HL-60/S4 treated with phorbol 12-myristate 13-acetate at 8.2 ng/mL for 4 days and 3 days (cell line): ENCODE results near the gene SLAIN2.

Experiments used
- in situ Hi-C: fragments of 300-500 bp; cut with MboI; formaldehyde crosslinking; loops from 2 replicates; pipeline ENCODE4 v1.15.0; 2022; ENCODE audit warnings: low sequenced_read_pairs

SLAIN2 gene

DNA sequence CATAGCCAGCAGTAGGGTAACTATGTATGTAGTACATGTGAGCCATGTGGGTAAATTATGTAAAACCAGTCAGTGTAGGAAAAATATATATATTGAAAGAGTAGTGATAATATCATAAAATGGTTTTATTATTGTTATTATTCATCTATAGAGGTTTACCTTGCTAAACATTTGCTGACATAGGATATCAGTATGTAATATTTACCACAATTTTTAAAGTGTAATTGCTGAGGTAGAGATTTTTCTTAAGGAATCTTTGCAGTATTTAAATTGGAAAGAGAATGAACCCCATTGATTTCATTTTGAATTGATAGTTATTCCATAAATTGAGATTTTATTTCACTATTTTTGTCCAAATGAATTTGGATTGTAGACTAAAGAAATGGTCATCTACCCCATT, 27.1 kb downstream of the SLAIN2 start:
- in situ Hi-C loops = no loop called here

DNA sequence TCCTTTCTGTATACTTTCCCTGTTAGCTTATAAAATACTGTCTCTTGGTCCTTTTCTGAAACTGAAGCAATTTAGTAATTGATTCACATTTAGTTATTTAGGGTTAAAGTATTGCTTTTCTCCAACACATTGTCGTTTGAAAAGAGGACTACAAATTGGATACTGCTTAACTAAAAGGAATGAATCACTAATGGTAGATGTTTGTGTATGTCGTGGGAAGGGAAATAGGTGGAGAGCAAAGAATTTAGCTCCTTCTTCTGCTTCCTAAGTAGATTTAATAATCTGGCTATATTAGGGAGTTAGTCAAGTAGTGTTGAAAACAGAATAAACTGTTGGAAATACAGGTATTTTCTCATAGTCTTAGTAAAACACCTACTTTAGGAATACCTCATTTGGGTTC, 27.9 kb downstream of the SLAIN2 start:
- in situ Hi-C loops = no loop called here

DNA sequence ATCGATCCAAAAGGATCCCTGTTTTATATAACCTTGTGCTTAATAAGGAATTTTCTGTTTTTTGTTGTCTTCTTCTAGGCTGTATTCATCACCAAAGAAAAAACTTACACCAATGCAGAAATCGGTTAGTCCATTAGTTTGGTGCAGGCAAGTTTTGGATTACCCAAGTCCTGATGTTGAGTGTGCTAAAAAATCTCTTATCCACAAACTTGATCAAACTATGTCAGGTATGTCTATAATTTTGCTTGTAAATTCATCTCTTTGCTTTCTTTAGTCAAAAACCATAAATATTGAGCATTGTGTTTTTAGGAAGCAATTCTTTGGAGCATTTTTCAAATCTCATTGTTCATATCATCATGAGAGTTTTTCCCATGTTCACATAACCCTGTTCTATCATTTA, 28.4 kb downstream of the SLAIN2 start:
- in situ Hi-C loops = no loop called here

DNA sequence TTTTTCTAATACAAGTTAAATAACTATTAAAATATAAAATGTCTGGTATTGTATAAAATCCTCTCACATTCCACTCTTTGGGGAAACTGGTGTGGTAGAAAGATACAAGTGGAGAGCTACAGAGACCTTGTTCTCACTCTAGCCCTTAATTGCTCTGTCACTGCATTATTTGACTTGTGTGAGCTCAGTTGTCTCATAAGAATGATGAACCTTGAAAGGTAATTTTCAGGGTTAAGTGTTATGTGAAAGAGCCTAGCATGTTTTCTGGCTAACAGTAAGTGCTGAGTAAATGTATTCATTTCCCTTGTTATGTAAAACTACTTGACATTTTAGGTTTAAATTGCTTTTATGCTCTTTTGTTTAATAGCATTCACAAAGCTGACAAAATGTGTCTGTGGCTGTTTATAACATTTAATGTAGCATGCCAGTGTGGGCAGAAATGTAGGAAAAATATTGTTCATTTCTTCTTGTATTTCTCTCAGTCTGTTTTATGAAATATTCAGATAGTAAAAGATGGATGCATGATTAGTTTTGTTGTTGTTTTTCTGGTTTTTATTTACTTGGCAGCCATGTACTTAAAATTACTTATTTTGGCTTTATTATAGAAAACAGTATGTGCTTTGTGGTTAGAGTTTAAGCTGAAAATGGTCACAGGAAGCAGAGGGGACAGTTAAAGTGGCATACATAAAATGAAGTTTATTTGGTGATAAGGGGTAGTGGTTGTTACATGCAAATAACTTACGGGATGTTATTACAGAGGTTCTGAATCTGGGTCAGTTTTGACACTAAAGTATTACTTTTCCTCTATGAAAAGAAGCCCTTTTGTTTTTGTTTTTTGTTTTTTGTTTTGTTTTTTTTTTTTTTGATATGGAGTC, 29.2 kb downstream of the SLAIN2 start:
- in situ Hi-C loops = no loop called here

DNA sequence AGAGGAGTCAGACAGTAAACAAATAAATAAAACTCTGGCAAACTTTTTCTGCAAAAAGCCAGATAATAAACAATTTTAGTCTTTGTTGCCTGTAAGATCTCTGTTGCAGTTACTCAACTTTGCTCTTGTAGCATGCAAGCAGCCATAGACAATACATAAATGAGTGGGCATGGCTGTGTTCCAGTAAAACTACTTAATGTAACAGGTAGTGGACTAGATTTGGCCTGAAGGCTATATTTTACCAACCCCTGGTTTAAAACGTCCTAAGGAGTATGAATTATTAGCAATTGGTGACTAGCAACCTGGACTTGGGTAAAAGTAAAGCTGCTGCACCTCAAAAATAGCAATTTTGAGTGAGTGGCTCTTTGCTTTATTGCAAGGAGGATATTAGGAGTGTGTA, 30.9 kb downstream of the SLAIN2 start:
- in situ Hi-C loops = no loop called here

DNA sequence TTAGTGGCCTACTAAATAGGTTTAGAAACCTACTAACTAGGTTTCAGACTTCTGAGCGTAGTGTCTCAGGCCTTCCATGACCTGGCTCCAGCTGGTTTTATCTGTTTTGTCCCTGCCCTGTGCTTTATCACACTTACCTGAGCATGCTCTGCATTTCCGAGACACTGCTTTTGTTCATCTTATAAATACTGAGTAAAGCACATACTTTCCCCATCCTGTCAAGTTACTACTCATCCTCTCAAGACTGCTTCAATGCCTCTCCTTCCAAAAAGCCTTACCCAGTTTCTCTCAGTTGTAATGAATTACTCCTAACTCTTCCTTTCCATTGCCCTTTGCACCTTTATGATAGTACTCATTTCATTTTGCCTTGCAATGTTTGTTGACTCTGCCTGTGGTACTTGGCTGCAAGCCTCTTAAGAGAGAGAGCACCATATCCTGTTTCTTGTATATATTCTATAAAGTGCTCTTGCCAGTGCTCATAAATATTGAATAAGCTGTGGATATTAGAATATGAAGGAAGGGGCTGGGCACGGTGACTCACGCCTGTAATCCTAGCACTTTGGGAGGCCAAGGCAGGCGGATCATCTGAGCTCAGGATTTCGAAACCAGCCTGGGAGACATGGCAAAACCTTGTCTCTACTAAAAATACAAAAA, 34.4 kb downstream of the SLAIN2 start:
- in situ Hi-C loops = no loop called here

DNA sequence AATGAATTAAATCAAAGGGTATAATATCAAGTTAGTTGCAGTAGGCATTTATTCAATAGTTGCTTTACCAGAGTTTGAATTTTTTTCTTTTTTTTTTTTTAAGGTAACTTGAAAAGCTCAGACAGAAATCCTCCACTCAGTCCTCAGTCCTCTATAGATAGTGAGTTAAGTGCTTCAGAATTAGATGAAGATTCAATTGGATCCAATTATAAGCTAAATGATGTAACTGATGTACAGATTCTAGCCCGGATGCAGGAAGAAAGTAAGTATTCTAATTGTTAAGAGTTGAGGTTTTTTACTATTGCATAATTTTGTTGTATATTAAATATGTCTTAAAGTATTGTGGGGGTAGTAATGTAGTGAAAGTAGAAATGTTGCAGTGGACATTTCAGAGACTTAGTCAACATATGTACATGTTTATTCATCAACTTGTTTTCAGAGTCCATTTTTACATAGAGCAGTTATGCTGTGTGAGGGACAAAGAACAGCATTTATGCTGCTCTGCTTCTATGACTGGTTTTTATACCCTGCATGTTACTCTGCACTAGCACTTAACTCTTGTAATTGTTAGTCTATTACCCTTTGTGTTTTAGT, 38.4 kb downstream of the SLAIN2 start:
- in situ Hi-C loops = no loop called here

DNA sequence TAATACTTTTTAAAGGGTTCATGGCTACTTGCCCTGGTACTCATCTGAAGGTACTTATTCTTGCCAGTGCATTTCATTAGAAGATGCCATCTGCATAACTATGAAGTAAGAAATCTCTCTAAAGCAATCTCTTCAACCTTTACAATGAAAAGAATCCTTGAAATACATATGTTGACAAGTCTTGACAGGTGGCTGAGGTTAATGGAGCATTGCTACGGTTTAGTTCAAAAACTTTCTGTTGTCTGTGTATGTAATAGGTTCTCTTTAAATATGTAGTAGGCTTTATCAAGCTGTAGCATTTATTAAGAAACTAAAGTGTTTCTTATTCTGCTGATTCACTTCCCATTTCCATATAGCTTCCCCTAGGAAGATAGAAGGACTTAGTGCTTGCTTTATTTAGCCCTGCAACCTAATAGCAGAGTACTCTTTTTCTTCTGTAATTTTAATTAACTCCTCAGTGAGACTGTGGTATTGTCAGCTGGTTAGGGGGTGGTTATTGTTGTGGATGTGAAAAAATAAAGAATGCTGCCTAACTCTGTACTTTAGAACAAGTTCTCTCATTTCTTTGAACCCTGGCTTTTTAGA, 39.3 kb downstream of the SLAIN2 start:
- in situ Hi-C loops = no loop called here

DNA sequence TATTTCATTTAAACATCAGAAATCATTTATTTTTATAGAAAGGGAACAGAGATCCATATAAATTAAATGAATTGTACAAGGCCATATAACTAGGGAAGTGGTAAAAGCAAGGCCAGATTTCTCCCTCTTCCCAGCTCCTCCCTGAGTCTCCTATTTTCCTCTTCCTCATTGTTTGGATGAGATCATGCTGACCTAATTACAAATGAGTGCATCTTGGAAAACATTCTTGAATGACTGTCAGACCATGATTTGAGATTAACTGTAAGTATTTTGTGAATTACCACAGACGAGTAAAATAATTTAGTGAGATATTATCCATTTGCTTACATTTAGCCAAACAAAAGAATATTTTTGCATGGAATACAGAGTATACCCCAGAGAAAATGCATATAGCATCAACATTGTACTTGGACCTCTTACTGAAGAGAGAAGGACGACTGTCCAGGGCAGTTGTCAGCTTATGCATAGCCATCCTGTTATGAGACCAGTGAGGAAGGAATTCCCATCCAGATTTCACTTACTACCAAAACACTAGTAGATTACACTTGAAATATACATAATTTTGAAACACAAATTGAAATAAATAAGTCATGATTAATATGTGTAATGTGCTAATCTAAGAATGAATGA, 47.3 kb downstream of the SLAIN2 start:
- in situ Hi-C loops = no loop called here

DNA sequence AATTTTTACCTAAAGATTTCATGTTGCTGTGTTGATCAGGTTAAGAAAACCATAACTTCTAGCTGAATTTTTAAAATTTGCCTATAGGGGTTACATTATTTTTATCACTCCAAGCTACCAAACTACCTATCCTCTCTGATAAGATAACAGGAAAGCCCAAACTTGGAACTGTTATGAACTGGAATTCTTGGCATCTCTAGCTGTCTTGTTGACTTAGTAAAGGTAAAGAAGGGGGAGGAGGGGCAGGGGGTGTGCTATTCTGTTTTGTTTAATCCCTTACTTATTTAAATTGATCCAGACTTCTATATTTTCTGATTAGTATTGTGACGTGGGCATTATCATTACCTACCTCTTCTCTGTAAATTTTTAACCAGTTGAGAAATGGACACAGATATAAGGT, 54.7 kb downstream of the SLAIN2 start:
- in situ Hi-C loops = no loop called here

DNA sequence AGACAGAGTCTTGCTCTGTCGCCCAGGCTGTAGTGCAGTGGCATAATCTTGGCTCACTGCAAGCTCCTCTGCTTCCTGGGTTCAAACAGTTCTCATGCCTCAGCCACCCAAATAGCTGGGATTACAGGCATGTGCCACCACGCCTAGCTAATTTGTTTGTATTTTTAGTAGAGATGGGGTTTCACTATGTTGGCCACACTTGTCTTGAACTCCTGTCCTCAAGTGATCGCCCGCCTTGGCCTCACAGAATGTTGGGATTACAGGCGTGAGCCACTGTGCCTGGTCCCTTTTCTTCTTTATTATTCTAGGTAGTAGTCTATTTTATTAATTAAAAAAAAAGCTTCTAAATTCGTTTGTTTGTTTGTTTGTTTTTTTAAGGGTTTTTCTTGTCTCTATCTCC, 59.1 kb downstream of the SLAIN2 start:
- in situ Hi-C loops = no loop called here

DNA sequence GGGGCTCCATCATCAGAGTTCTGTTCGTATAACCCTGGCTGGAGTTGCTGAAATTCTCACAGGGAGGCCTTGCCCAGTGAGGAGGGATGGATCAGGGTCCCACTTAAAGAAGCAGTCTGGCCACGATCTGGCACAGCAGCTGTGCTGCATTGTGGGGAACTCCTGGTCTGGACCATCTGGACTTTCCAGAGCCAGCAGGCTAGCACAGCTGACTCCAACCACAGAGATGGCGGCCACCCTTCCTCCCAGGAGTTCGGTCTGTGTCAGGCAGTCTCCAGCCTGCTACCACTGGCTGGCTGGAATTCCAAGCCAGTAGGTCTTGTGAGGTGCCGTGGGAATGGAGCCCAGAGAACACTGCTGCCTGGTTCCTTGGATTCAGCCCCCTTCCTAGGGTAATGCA, 62.0 kb downstream of the SLAIN2 start:
- in situ Hi-C loops = no loop called here

DNA sequence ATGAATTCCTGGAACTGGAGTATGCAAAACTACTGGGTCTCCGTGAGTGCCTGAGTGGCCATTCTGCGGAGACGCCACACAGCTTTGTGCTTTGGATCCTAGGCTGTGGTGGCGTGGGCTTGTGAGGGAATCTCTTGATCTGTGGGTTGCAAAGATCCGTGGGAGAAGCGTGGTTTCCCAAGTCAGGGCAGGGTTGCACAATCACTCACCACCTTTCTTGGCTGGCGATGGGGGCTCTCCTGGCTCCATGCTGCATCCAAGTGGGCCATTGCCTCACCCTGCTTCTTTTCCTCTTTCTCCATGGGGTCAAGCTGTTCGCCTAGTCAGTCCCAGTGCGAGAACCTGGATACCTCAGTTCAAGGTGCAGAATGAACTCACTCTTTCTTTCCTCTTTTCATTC, 62.5 kb downstream of the SLAIN2 start:
- in situ Hi-C loops = no loop called here

DNA sequence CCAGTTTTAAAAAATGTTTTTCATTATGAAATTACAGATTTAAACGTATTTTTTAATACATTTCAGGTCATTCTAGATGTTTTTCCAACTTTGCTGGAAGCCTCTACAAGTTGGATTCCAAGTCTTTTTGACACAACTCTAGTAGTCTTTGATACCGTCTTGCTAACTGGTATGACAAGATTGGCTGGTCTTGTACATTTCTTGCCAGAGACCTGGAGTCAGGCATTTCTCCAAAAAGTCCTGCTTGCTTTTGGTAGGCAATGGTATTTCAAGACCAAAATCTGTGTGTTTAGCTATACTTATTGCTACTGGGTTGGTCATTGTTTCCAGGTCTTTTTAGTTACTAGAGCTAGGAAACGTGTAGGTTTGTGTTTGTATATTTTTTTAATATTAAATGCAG, 64.6 kb downstream of the SLAIN2 start:
- in situ Hi-C loops = no loop called here

DNA sequence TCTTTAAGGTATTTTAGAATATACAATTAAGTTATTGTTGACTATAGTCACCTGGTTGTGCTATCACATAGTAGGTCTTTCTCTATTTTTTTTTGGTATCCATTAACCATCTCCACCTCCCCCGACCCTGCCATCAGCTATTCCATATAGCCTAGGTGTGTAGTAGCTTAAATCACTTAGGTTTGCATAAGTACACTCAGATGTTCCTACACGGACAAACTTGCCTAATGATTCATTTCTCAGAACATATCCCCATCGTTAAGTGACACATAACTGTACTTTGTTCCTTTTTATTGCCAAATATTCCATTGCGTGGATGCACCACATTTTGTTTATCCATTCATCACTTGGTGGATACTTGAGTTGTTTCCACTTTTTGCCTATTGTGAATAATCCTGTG, 67.9 kb downstream of the SLAIN2 start:
- in situ Hi-C loops = no loop called here

DNA sequence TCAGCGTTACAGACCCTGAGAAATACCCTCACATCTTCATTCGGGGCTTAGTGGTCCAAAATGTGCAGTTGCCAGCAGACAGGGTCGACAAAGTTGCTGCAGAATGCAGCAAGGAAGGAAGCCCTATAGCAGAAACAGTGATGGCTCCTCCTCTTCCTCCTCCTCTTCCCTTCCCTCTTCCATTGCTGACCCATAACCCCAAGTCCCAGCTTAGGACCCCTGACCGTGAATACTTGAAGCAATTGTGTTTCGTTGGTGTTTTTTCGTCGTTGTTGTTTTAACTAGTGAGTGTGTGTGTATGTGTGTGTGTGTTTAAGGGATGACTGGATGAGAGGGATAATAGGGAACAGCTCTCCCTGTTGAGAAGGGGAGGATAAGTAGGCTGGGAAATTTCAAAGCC, 69.5 kb downstream of the SLAIN2 start:
- in situ Hi-C loops = no loop called here

DNA sequence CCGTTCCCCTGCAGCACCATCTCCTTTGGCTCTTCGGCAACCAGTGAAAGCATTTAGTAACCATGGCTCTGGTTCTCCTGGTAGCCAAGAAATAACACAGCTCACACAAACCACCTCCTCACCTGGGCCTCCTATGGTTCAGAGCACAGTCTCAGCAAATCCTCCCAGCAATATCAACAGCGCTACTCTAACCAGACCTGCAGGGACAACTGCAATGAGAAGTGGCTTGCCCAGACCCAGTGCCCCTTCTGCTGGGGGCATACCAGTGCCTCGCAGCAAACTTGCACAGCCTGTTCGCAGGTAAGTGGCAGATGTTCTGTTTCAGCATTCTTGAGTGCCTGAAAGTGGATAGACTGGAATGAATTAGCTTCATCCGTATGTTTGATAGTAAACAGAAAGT, 78.8 kb downstream of the SLAIN2 start:
- in situ Hi-C loops = no loop called here

DNA sequence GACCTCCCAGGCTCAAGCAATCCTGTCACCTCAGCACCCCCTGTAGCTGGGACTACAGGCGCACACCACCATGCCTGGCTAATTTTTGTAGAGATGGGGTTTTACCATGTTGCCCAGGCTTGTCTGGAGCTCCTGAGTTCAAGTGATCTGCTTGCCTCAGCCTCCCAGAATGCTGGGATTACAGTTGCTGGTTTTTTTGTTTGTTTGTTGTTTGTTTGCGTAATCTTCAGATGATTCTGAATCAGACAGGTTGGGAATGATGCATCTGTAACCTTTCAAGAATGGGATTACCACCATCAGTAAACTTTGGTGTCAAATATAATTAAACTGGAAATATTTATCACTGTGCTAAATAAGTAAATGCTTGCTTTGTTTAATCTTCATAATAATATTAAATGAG, 79.8 kb downstream of the SLAIN2 start:
- in situ Hi-C loops = no loop called here

DNA sequence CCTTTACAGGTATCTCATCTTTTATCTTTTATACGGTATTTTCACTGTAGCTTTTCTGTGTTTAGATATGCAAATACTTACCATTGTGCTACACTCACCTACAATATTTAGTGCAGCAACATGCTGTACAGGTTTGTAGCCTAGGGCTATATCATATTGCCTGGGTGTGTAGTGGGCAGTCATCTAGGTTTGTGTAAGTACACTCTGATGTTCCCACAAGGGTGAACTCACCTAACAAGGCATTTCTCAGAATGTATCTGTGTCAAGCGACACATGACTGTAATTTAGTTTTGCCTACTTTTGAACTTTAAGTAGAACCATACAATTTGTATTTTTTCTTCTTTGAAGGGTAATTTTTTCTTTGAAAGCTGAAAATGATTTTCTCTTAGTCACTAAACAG, 87.6 kb downstream of the SLAIN2 start:
- in situ Hi-C loops = no loop called here

DNA sequence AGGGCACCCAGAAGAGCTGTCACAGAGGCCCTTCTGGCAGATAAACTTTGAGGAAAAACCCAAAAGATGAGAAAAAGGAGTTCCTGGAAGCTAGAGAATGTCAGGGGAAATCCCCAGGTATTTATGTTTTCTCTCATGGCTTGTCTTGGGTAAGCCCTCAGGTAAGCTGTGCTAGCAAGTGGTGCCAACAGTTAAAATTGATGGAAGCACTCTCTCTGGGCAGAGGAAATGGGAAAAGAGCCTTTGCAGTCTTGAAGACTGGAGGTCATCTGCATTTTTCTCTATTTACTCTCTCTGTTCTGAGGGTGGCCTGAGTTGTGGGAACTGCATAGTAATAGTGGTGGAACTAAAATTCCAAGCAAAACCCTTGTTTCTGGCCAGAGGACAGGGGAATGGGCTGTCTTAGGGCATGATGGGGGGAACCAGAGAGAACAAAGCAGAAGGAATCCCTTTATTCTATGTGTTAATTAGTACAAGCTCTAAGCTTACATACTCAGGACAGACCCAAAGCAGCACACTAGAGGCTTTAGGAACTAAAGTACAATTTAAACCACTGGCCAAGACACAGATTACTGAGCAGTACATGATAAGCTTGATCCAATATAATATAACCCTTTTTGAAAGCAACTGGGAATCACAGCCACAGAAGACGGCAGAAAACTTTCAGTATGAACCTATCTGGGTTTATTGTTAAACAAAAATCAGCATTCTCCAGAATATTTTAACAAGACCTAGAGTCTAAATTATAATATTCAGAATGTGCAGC, 88.6 kb downstream of the SLAIN2 start:
- in situ Hi-C loops = no loop called here

DNA sequence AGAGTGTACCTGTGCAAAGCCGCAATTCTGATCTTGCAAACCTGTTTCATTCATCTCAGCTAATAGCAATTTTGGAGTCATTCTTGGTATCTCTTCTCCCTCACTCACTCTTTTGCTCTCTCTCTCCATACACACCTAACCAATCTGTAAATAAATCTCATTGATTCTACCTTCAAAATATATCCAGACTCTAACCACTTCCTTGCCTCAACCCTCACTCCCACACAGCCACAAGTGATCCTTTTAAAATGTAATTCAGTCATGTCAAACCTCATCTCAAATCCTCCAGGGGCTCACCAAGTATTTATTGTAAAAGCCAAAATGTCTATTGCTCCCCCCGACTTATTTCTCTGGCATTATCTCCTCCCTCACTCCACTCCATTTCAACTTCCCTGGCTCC, 90.1 kb downstream of the SLAIN2 start:
- in situ Hi-C loops = no loop called here
